Neuronal stem cell (in vitro differentiated cells): ENCODE results near the gene HAUS8.

Experiments used
- DNase-seq: peaks from one replicate; pipeline ENCODE4 v3.0.0-alpha.2; 2013; ENCODE audit warnings: low spot score
- H2AFZ ChIP-seq: one replicate; pipeline ENCODE4 v1.6.1; 2013; ENCODE audit warnings: mild to moderate bottlenecking, low read length, inconsistent platforms
- H2AK5ac ChIP-seq: 2 replicates; pipeline ENCODE4 v1.6.1; 2013; ENCODE audit warnings: low read depth, mild to moderate bottlenecking, inconsistent platforms, low read length, moderate library complexity, mixed read lengths
- H2BK120ac ChIP-seq: 2 replicates; pipeline ENCODE4 v1.6.1; 2013; ENCODE audit warnings: low read depth, mild to moderate bottlenecking, inconsistent platforms, low read length, moderate library complexity, mixed read lengths
- H2BK12ac ChIP-seq: one replicate; pipeline ENCODE4 v1.6.1; 2013; ENCODE audit warnings: low read length, inconsistent platforms
- H2BK15ac ChIP-seq: 2 replicates; pipeline ENCODE4 v1.6.1; 2013; ENCODE audit warnings: mild to moderate bottlenecking, low read length, inconsistent platforms, mixed read lengths
- H2BK5ac ChIP-seq: one replicate; pipeline ENCODE4 v1.6.1; 2013; ENCODE audit warnings: inconsistent platforms, mild to moderate bottlenecking, low read length, moderate library complexity
- H3K14ac ChIP-seq: one replicate; pipeline ENCODE4 v1.6.1; 2013; ENCODE audit warnings: low read length, inconsistent platforms
- H3K18ac ChIP-seq: 2 replicates; pipeline ENCODE4 v1.6.1; 2013; ENCODE audit warnings: low read length, inconsistent platforms
- H3K23ac ChIP-seq: 2 replicates; pipeline ENCODE4 v1.6.1; 2013; ENCODE audit warnings: low read depth, mild to moderate bottlenecking, mixed read lengths, low read length, inconsistent platforms; ENCODE audit not compliant: poor library complexity
- H3K27ac ChIP-seq: replicated peaks from 3 replicates; pipeline ENCODE4 v1.5.1; 2013; ENCODE audit warnings: low read length, inconsistent platforms
- H3K27me3 ChIP-seq, 3 experiments: 2 replicates each; pipeline ENCODE4 v1.6.1; 2013; ENCODE audit warnings: low read length in 3 of 3, mild to moderate bottlenecking in 2 of 3, inconsistent platforms in 1 of 3, low read depth in 1 of 3, mixed read lengths in 1 of 3, moderate library complexity in 1 of 3; ENCODE audit not compliant: control insufficient read depth in 3 of 3, insufficient read depth in 3 of 3
- H3K36me3 ChIP-seq, 2 donors: replicated peaks in 1 of 2; 2 replicates each; pipeline ENCODE4 v1.6.1; 2013; ENCODE audit warnings: low read length in 2 of 2; ENCODE audit not compliant: control insufficient read depth in 2 of 2, insufficient read depth in 2 of 2
- H3K4ac ChIP-seq: 2 replicates; pipeline ENCODE4 v1.6.1; 2013; ENCODE audit warnings: inconsistent platforms, mild to moderate bottlenecking, low read length, moderate library complexity
- H3K4me1 ChIP-seq, 2 donors: 1 replicate in 1 of 2; 2 replicates in 1 of 2; pipeline ENCODE4 v1.6.1; 2013; ENCODE audit warnings: low read length in 2 of 2, low read depth in 1 of 2; ENCODE audit not compliant: control insufficient read depth in 2 of 2, insufficient read depth in 1 of 2
- H3K4me2 ChIP-seq: one replicate; pipeline ENCODE4 v1.6.1; 2013; ENCODE audit warnings: mild to moderate bottlenecking, low read length, inconsistent platforms; ENCODE audit not compliant: insufficient read depth, poor library complexity, severe bottlenecking
- H3K4me3 ChIP-seq, 2 donors: 2 replicates each; pipeline ENCODE4 v1.5.1; 2013; ENCODE audit warnings: low read length in 2 of 2, mild to moderate bottlenecking in 2 of 2, inconsistent platforms in 1 of 2, moderate library complexity in 1 of 2
- H3K79me1 ChIP-seq: one replicate; pipeline ENCODE4 v1.6.1; 2013; ENCODE audit warnings: low read depth, mild to moderate bottlenecking, inconsistent platforms, low read length, moderate library complexity
- H3K9ac ChIP-seq: one replicate; pipeline ENCODE4 v1.6.1; 2013; ENCODE audit warnings: mild to moderate bottlenecking, low read depth, low read length, inconsistent platforms; ENCODE audit not compliant: poor library complexity
- H3K9me3 ChIP-seq, 2 donors: replicated peaks in 1 of 2; 2 replicates each; pipeline versions ENCODE3 to v1.6.1; 2013; ENCODE audit warnings: low read length in 2 of 2, mild to moderate bottlenecking in 2 of 2, inconsistent platforms in 1 of 2, low read depth in 1 of 2, mixed read lengths in 1 of 2, moderate library complexity in 1 of 2; ENCODE audit not compliant: control insufficient read depth in 2 of 2, insufficient read depth in 1 of 2
- H4K8ac ChIP-seq: one replicate; pipeline ENCODE4 v1.6.1; 2013; ENCODE audit warnings: low read depth, mild to moderate bottlenecking, inconsistent platforms, low read length, moderate library complexity
- H4K91ac ChIP-seq: one replicate; pipeline ENCODE4 v1.6.1; 2013; ENCODE audit warnings: low read length, low read depth, mild to moderate bottlenecking, inconsistent platforms; ENCODE audit not compliant: poor library complexity
- WGBS, 2 donors: extraction: QIAGEN DNeasy Blood & Tissue Kit; methylation state at CpG; one replicate each; pipeline ENCODE4 v1.1.7; 2013; ENCODE audit warnings: missing lambda C conversion rate in 2 of 2, mixed read lengths in 1 of 2; ENCODE audit not compliant: insufficient read length in 2 of 2, insufficient replicate concordance in 1 of 2; ENCODE audit errors: extremely low coverage in 2 of 2; 5-methylcytosine and 5-hydroxymethylcytosine counted together

The HAUS8 gene

GRCh38 chr19:17048885-17049453, 26.3 kb downstream of the HAUS8 start:
- no peak overlapping the region for H3K4ac ChIP-seq
- no peak overlapping the region for H3K23ac ChIP-seq
- no peak overlapping the region for H3K18ac ChIP-seq
- no peak overlapping the region for H3K27ac ChIP-seq
- no peak overlapping the region for H2AK5ac ChIP-seq
- H2BK5ac ChIP-seq, result no peak overlapping the region
- peaks cover 0 to 15% of the 10 kb centered on the region in 2 donors for H3K4me1 ChIP-seq
- no peak overlapping the region for H3K9ac ChIP-seq
- H2AFZ ChIP-seq, result no peak overlapping the region
- H3K14ac ChIP-seq, result no peak overlapping the region
- no peak overlapping the region for H4K8ac ChIP-seq
- H3K36me3 ChIP-seq, result peaks cover 33 to 67% of the 10 kb centered on the region in 2 donors
- WGBS, 2 donors, result no CpG with 5 or more reads among the region's 16 CpGs
- DNase-seq, result no peak
- H2BK15ac ChIP-seq, result no peak overlapping the region
- H4K91ac ChIP-seq, result no peak overlapping the region
- no peak overlapping the region for H2BK12ac ChIP-seq
- peaks cover 0 to 2% of the 10 kb centered on the region in 2 donors for H3K9me3 ChIP-seq
- H2BK120ac ChIP-seq, result no peak overlapping the region
- H3K4me3 ChIP-seq, result no peak overlapping the region
- H3K4me2 ChIP-seq, result no peak overlapping the region
- H3K79me1 ChIP-seq, result peaks cover 2% of the 10 kb centered on the region
- no peaks in the 10 kb centered on the region for H3K27me3 ChIP-seq

DNA sequence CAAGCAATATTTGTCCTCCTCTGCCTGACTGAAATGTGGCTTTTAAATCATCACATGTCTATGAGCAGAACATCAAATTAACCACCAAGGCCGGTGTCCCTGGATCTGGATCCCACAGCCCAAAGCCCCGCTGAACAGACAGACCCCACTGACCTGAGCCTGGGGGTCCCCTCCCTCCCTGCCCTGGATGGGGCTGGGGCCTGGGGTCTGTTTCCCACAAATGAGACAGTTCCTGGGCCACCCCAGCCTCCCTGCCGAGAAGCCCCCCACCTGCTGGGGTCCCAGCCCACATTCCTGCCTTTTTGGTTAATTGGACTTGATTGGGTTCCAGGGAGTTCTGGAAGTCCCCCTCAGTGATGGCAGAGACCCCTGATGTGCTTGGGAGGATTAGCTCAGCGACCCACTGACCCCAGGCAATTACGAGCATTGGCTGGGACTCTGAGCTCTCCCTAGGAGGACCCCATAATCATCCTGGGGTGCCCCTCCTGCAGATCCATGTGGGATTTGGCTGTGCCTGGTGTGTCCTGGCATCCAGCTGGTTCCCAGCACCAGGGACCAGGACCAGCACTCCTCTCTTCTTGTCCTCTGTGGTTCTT, 29.2 kb downstream of the HAUS8 start:
- Histone ChIP-seq H2AFZ (no peak overlapping the region), H3K9me3 (no peaks in the 10 kb centered on the region), H3K27ac (peak overlapping the region; percentile 25), H3K79me1 (peaks cover 1% of the 10 kb centered on the region), H3K14ac (no peak overlapping the region), H3K4me2 (no peak overlapping the region), H3K4me1 (peaks cover 6 to 32% of the 10 kb centered on the region in 2 donors), H3K4ac (no peak overlapping the region), H4K91ac (no peak overlapping the region), H2BK12ac (no peak overlapping the region), H3K23ac (no peak overlapping the region), H3K36me3 (peaks cover 15 to 38% of the 10 kb centered on the region in 2 donors), H3K9ac (no peak overlapping the region), H2BK120ac (no peak overlapping the region), H2AK5ac (peak overlapping the region; percentile 5), H3K18ac (peak overlapping the region; percentile 24), H3K27me3 (no peaks in the 10 kb centered on the region), H4K8ac (no peak overlapping the region), H2BK5ac (peak overlapping the region; percentile 48), H2BK15ac (no peak overlapping the region), H3K4me3 (no peak overlapping the region)
- WGBS, 2 donors, result no CpG with 5 or more reads among the region's 5 CpGs
- DNase-seq, result no peak

GRCh38 chr19:17043744-17044143, 31.5 kb downstream of the HAUS8 start:
- Histone ChIP-seq H2AFZ (no peak overlapping the region), H3K9ac (no peak overlapping the region), H3K79me1 (no peaks in the 10 kb centered on the region), H3K36me3 (peaks cover 3 to 16% of the 10 kb centered on the region in 2 donors), H3K4me1 (peaks cover 6 to 30% of the 10 kb centered on the region in 2 donors), H3K14ac (no peak overlapping the region), H2BK15ac (no peak overlapping the region), H3K4me2 (peak overlapping the region; percentile 13), H4K8ac (no peak overlapping the region), H4K91ac (no peak overlapping the region), H3K4me3 (no peak overlapping the region), H3K23ac (no peak overlapping the region), H3K18ac (peak overlapping the region; percentile 54), H2AK5ac (no peak overlapping the region), H2BK12ac (no peak overlapping the region), H3K4ac (no peak overlapping the region), H3K9me3 (no peaks in the 10 kb centered on the region), H2BK120ac (no peak overlapping the region), H3K27me3 (no peaks in the 10 kb centered on the region), H3K27ac (peak overlapping the region; percentile 62), H2BK5ac (peak overlapping the region; percentile 84)
- no CpG with 5 or more reads among the region's 7 CpGs for WGBS, 2 donors
- DNase-seq, result peak; percentile 62

DNA sequence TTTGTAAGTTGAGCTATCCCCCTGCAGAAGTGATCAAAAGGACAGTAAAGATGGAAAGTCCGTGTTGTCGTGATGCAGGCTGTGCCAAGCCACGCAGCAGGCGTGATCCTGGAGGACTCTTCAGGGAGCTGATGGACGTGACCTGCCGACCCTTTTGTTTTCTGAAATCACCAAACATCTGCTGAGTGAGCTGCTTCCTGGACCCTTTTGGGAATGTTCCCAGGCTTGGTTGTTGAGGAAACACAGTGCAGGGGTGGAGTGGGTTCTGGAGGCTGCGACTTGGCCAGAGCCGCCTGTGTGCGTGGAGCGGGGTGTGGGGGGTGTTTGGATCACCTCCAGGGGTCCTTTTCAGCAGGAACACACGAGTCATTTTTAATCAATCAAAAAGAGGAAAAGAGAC, 33.3 kb downstream of the HAUS8 start:
- no peak overlapping the region for H2BK12ac ChIP-seq
- H3K4ac ChIP-seq, result no peak overlapping the region
- peak overlapping the region; percentile 66 for H2AK5ac ChIP-seq
- no peak overlapping the region for H3K23ac ChIP-seq
- H3K14ac ChIP-seq, result no peak overlapping the region
- H2BK15ac ChIP-seq, result no peak overlapping the region
- peak overlapping the region; percentile 66 for H3K27ac ChIP-seq
- H3K4me1 ChIP-seq, result peaks cover 6 to 30% of the 10 kb centered on the region in 2 donors
- no peak for DNase-seq
- no CpG with 5 or more reads among the region's 11 CpGs for WGBS, 2 donors
- H3K27me3 ChIP-seq, result no peaks in the 10 kb centered on the region
- no peak overlapping the region for H2BK120ac ChIP-seq
- no peak overlapping the region for H3K4me2 ChIP-seq
- no peaks in the 10 kb centered on the region for H3K36me3 ChIP-seq
- H3K4me3 ChIP-seq, result no peak overlapping the region
- H3K9me3 ChIP-seq, result no peaks in the 10 kb centered on the region
- H4K91ac ChIP-seq, result no peak overlapping the region
- H3K79me1 ChIP-seq, result no peaks in the 10 kb centered on the region
- H2AFZ ChIP-seq, result peak overlapping the region; percentile 74
- no peak overlapping the region for H3K9ac ChIP-seq
- H2BK5ac ChIP-seq, result no peak overlapping the region
- H4K8ac ChIP-seq, result no peak overlapping the region
- no peak overlapping the region for H3K18ac ChIP-seq
